ENCODE measurements around the gene CYB561.

The CYB561 gene

GRCh38 chr17:63451150-63451549, 5.0 kb upstream of the CYB561 start:
- no peak for DNase-seq (ENCODE audit: low read depth in 3 of 3)

- no peak for DNase-seq (ENCODE audit: low read depth in 3 of 3)
Observed at GRCh38 chr17:63450551-63450950, 4.4 kb upstream of the CYB561 start.

GRCh38 chr17:63448655-63449054, 2.5 kb upstream of the CYB561 start:
- DNase-seq (ENCODE audit: low read depth in 3 of 3), result no peak

GRCh38 chr17:63447471-63448009, 1.4 kb upstream of the CYB561 start:
- DNase-seq (ENCODE audit: low read depth in 3 of 3), result no peak

- DNase-seq (ENCODE audit: low read depth in 3 of 3), result peak in 2 of 3 experiments; percentile 17 to 33
Observed at GRCh38 chr17:63446753-63447470, 806 bp upstream of the CYB561 start.

- peak in 2 of 3 experiments; percentile 20 to 26 for DNase-seq (ENCODE audit: low read depth in 3 of 3)
Observed at GRCh38 chr17:63445571-63445953, 544 bp downstream of the CYB561 start.

- no peak for DNase-seq (ENCODE audit: low read depth in 3 of 3)
Observed at GRCh38 chr17:63445065-63445464, 1.0 kb downstream of the CYB561 start.

- no peak for DNase-seq (ENCODE audit: low read depth in 3 of 3)
Observed at GRCh38 chr17:63444457-63444856, 1.6 kb downstream of the CYB561 start.

- no peak for DNase-seq (ENCODE audit: low read depth in 3 of 3)
Observed at GRCh38 chr17:63443053-63443452, 3.1 kb downstream of the CYB561 start.

GRCh38 chr17:63442549-63443035, 3.5 kb downstream of the CYB561 start:
- no peak for DNase-seq (ENCODE audit: low read depth in 3 of 3)

GRCh38 chr17:63442074-63442473, 4.0 kb downstream of the CYB561 start:
- DNase-seq (ENCODE audit: low read depth in 3 of 3), result no peak

- no peak for DNase-seq (ENCODE audit: low read depth in 3 of 3)
Observed at GRCh38 chr17:63441654-63442053, 4.5 kb downstream of the CYB561 start.

GRCh38 chr17:63440770-63441335, 5.3 kb downstream of the CYB561 start:
- DNase-seq (ENCODE audit: low read depth in 3 of 3), result no peak

GRCh38 chr17:63440127-63440769, 5.9 kb downstream of the CYB561 start:
- no peak for DNase-seq (ENCODE audit: low read depth in 3 of 3)

- DNase-seq (ENCODE audit: low read depth in 3 of 3), result no peak
Observed at GRCh38 chr17:63439687-63440086, 6.4 kb downstream of the CYB561 start.

GRCh38 chr17:63438092-63439051, 7.7 kb downstream of the CYB561 start:
- DNase-seq (ENCODE audit: low read depth in 3 of 3), result no peak

- no peak for DNase-seq (ENCODE audit: low read depth in 3 of 3)
Observed at GRCh38 chr17:63437287-63438091, 8.6 kb downstream of the CYB561 start.

GRCh38 chr17:63436523-63437110, 9.5 kb downstream of the CYB561 start:
- no peak for DNase-seq (ENCODE audit: low read depth in 3 of 3)

GRCh38 chr17:63435681-63436522, 10.2 kb downstream of the CYB561 start:
- DNase-seq (ENCODE audit: low read depth in 3 of 3), result no peak
